PC-3 (cell line): Measurements from ENCODE around the gene FA2H. TPM values are rescaled to one million over a fixed set of nuclear protein-coding genes. Genes with fewer than 3 reads are reported as not detected.
"Not testable (repeated sequence)": the region's sequence is repeated elsewhere in the genome, so short reads cannot be mapped to it uniquely, and the experiment has no call there.

ENCODE experiments used
- ATAC-seq: fragments of 200-7000 bp; cut with Tn5 transposase; 2 replicates; pipeline ENCODE4 v1.9.1; 2020; ENCODE audit warnings: mild to moderate bottlenecking, moderate library complexity
- BruUV-seq: library from RNA; stranded (reverse); fragments of 400-500 nt; replicated peaks from 2 replicates; lab custom pipeline; 2021; lab: Mats Ljungman, UMichigan
- CTCF ChIA-PET: fragments of 300-600 bp; sonication (Branson Sonifier 250); formaldehyde crosslinking; loops from one replicate; lab custom pipeline; 2022; ENCODE audit warnings: antibody characterized with exemption; lab: Charles Lee
- POLR2A ChIA-PET: fragments of 300-600 bp; sonication (Branson Sonifier 250); formaldehyde crosslinking; loops from one replicate; lab custom pipeline; 2022; ENCODE audit warnings: antibody characterized with exemption; ENCODE audit not compliant: unreplicated experiment; lab: Charles Lee
- DNase-seq: peaks from one replicate; pipeline ENCODE4 v3.0.0-alpha.2; 2015
- H2AFZ ChIP-seq: fragments of 300-600 bp; sonication (generic); 2 replicates; pipeline ENCODE4 v1.6.0; 2016; ENCODE audit warnings: antibody characterized with exemption, low read length
- H3F3A ChIP-seq: fragments of 300-600 bp; sonication (generic); one replicate; pipeline ENCODE4 v1.6.0; 2017; ENCODE audit warnings: antibody characterized with exemption, low read length, control low read depth, mild to moderate bottlenecking; ENCODE audit not compliant: unreplicated experiment
- H3K27ac ChIP-seq: fragments of 300-600 bp; sonication (generic); 2 replicates; pipeline ENCODE4 v1.5.1; 2016; ENCODE audit warnings: mild to moderate bottlenecking, low read length
- H3K27me3 ChIP-seq: fragments of 300-600 bp; sonication (generic); 2 replicates; pipeline ENCODE4 v1.6.1; 2016; ENCODE audit warnings: low read length, mixed read lengths
- H3K36me3 ChIP-seq: fragments of 300-600 bp; sonication (generic); 2 replicates; pipeline ENCODE4 v1.6.1; 2016; ENCODE audit warnings: low read depth, mixed run types, low read length, mixed read lengths
- H3K4me1 ChIP-seq: fragments of 300-600 bp; sonication (generic); 2 replicates; pipeline ENCODE4 v1.5.1; 2016; ENCODE audit warnings: low read length; ENCODE audit not compliant: insufficient read depth
- H3K4me2 ChIP-seq: fragments of 300-600 bp; sonication (generic); 2 replicates; pipeline ENCODE4 v1.6.0; 2016; ENCODE audit warnings: low read length
- H3K4me3 ChIP-seq: fragments of 300-600 bp; sonication (generic); 2 replicates; pipeline ENCODE4 v1.5.1; 2016; ENCODE audit warnings: mild to moderate bottlenecking, low read length, mixed read lengths
- H3K79me2 ChIP-seq: fragments of 300-600 bp; sonication (generic); 2 replicates; pipeline ENCODE4 v1.6.1; 2017; ENCODE audit warnings: low read length, mixed read lengths
- H3K9ac ChIP-seq: fragments of 300-600 bp; sonication (generic); 2 replicates; pipeline ENCODE4 v1.6.0; 2016; ENCODE audit warnings: mild to moderate bottlenecking, low read length
- H3K9me2 ChIP-seq: fragments of 300-600 bp; sonication (generic); replicated peaks from 2 replicates; pipeline ENCODE4 v1.6.1; 2016; ENCODE audit warnings: mixed run types, low read length, mixed read lengths
- H3K9me3 ChIP-seq: fragments of 300-600 bp; sonication (generic); 2 replicates; pipeline ENCODE4 v1.6.1; 2016; ENCODE audit warnings: low read length, mixed read lengths
- H4K20me1 ChIP-seq: fragments of 300-600 bp; sonication (generic); 2 replicates; pipeline ENCODE4 v1.6.1; 2016; ENCODE audit warnings: low read length, mixed read lengths
- CTCF ChIP-seq: fragments of 300-600 bp; sonication (generic); conservative IDR thresholded peaks from 2 replicates; pipeline ENCODE4 v1.5.1; 2017; ENCODE audit warnings: antibody characterized with exemption, low read depth, mild to moderate bottlenecking, low read length
- EZH2 ChIP-seq: fragments of 300-600 bp; sonication (generic); IDR thresholded peaks from one replicate; pipeline ENCODE4 v1.6.1; 2017; ENCODE audit warnings: antibody characterized with exemption, mild to moderate bottlenecking, low read length; ENCODE audit not compliant: unreplicated experiment
- EZH2phosphoT487 ChIP-seq: fragments of 300-600 bp; sonication (generic); IDR thresholded peaks from 2 replicates; pipeline ENCODE4 v1.6.1; 2018; ENCODE audit warnings: mild to moderate bottlenecking, antibody characterized with exemption, low read length, borderline replicate concordance
- intact Hi-C: fragments of 100-400 bp; cut with micrococcal nuclease; formaldehyde crosslinking; loops from 2 replicates; pipeline ENCODE4 v1.9.0; 2023
- total RNA-seq: library from RNA; depleted of rRNA; stranded (reverse); fragments of >200 nt; gene quantifications from 2 replicates; pipeline ENCODE4 v1.2.3, GENCODE V29; 2014

FA2H gene
- total RNA-seq, 1 experiment from 2014 or later, result 3.9 TPM

- H2AFZ ChIP-seq, result peak overlapping the region; percentile 91
- CTCF ChIA-PET, result interaction anchor here (1.1 to 2.2 kb wide), 2 partner anchors 49 to 105 kb away, joined by 12 to 15 read pairs; no protein-coding TSS in a partner anchor
- no peak overlapping the region for H3K27ac ChIP-seq
- H3K27me3 ChIP-seq, result no peaks in the 10 kb centered on the region
- DNase-seq (peak; percentile 81), ATAC-seq (peak; percentile 100)
- peak overlapping the region; percentile 35; the same call in 1 of the 2 replicates for H3K9ac ChIP-seq
- H4K20me1 ChIP-seq, result no peaks in the 10 kb centered on the region
- no peaks in the 10 kb centered on the region for H3K9me2 ChIP-seq
- BruUV-seq, result no TSS peak
- peak overlapping the region; percentile 77 for H3K4me2 ChIP-seq
- H3K4me1 ChIP-seq, result 0 out of 2 replicates have a peak, but pooled peaks cover 5% of the 10 kb centered on the region
- H3K79me2 ChIP-seq, result no peaks in the 10 kb centered on the region
- no peaks in the 10 kb centered on the region for H3K36me3 ChIP-seq
- no peaks in the 10 kb centered on the region for H3K9me3 ChIP-seq
- H3F3A ChIP-seq, result no peaks in the 10 kb centered on the region
- peak overlapping the region; percentile 26; the same call in 1 of the 2 replicates for H3K4me3 ChIP-seq
- intact Hi-C loops, result loop anchor here (1.0 to 2.0 kb wide), 3 partner anchors 38 to 104 kb away; no protein-coding TSS in a partner anchor
- TF ChIP-seq CTCF (peak; percentile 89), EZH2phosphoT487 (no peak)
- POLR2A ChIA-PET, result no interaction called here
These were observed 38.6 kb upstream of the FA2H start for GRCh38 chr16:74813109-74813641.

GRCh38 chr16:74811911-74812310, 37.3 kb upstream of the FA2H start:
- BruUV-seq, result no TSS peak
- Histone ChIP-seq H3K9ac (no peak overlapping the region), H3F3A (no peaks in the 10 kb centered on the region), H3K4me3 (no peak overlapping the region), H4K20me1 (no peaks in the 10 kb centered on the region), H3K79me2 (no peaks in the 10 kb centered on the region), H3K36me3 (no peaks in the 10 kb centered on the region), H3K4me1 (0 out of 2 replicates have a peak, but pooled peaks cover 5% of the 10 kb centered on the region), H2AFZ (no peak overlapping the region), H3K4me2 (no peak overlapping the region), H3K27ac (no peak overlapping the region), H3K9me3 (no peaks in the 10 kb centered on the region), H3K9me2 (no peaks in the 10 kb centered on the region), H3K27me3 (no peaks in the 10 kb centered on the region)
- no peak for DNase-seq
- no peak for TF ChIP-seq EZH2phosphoT487
- no peak for TF ChIP-seq EZH2
- TF ChIP-seq CTCF, result no peak
- ChIA-PET CTCF (no interaction called here), POLR2A (no interaction called here)
- no peak for ATAC-seq
- intact Hi-C loops, result loop anchor here (2.0 kb wide), 1 partner anchor 39 kb away; no protein-coding TSS in a partner anchor

GRCh38 chr16:74811216-74811615, 36.6 kb upstream of the FA2H start:
- CTCF ChIA-PET, BruUV-seq, H2AFZ ChIP-seq, intact Hi-C loops, H4K20me1 ChIP-seq, ATAC-seq, H3K9ac ChIP-seq, H3K9me2 ChIP-seq, H3K4me1 ChIP-seq, POLR2A ChIA-PET, H3K9me3 ChIP-seq, H3K36me3 ChIP-seq, H3K79me2 ChIP-seq, H3K4me2 ChIP-seq, H3F3A ChIP-seq, H3K27me3 ChIP-seq, H3K27ac ChIP-seq, DNase-seq, H3K4me3 ChIP-seq: not testable (repeated sequence)
